GM21526 (cell line): ENCODE results near the gene G0S2.

Experiments
- ATAC-seq: cut with Tn5 transposase; IDR thresholded peaks from one replicate; pipeline ENCODE4 v1.9.1; 2021; ENCODE audit warnings: moderate library complexity; ENCODE audit not compliant: unreplicated experiment, low FRiP score

Gene G0S2, protein sequence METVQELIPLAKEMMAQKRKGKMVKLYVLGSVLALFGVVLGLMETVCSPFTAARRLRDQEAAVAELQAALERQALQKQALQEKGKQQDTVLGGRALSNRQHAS

DNA sequence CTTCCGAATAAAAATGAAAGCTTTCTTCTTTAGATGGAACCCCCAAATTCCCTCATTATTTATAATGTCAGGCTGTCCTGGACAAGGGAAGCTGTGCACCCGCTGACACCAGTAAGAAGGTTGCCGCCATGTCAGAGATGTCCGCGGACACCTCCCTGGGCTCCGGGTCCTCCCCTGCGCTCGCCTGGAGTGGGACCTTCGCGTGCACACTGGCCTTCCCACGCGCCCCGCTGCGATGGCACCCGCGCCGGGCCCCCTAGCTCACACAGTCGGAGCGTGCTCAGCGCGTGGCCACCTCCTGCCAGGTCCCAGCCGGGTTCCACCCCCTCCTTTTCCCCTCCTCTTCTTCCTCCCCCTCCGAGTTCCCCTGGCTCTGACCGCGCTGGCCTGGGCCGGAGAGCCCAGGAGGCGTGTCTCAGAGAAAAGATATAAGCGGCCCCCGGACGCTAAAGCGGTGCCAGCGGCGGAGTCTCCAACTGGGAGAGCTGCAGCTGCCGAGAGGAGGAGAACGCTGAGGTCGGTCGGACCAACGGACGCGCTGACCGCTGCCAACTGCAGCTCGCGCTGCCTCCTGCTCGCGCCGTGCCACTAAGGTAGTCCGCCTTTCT, at the start of gene G0S2:
TSS of gene G0S2 (plus strand) at position 456 of the 608 bp plus-strand sequence. CDS start 273 bp downstream, outside the sequence.
- no peak for ATAC-seq

DNA sequence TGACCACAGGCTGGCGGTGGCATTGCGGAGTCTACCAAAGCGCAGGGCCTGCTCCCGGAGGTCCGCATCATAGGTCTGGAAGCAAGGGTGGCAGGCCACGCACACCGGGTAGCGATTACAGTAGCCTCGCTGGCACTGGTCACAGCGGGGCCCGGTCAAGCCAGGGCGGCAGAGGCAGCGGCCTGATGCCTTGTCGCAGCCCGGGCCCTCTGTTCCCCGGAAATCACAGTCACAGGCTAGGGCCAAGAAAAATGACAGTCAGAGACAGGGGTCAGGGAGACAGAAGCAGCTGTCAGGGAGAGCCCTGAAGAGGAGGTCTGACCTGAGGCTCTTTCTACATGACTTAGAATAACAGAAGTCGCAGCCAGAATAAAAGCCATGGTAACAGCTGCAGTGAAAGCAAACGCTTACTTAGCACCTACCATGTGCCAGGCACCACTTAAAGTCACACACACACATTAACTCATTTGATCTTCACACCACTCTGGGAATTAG, 49.4 kb upstream of the G0S2 start:
- ATAC-seq = no peak

DNA sequence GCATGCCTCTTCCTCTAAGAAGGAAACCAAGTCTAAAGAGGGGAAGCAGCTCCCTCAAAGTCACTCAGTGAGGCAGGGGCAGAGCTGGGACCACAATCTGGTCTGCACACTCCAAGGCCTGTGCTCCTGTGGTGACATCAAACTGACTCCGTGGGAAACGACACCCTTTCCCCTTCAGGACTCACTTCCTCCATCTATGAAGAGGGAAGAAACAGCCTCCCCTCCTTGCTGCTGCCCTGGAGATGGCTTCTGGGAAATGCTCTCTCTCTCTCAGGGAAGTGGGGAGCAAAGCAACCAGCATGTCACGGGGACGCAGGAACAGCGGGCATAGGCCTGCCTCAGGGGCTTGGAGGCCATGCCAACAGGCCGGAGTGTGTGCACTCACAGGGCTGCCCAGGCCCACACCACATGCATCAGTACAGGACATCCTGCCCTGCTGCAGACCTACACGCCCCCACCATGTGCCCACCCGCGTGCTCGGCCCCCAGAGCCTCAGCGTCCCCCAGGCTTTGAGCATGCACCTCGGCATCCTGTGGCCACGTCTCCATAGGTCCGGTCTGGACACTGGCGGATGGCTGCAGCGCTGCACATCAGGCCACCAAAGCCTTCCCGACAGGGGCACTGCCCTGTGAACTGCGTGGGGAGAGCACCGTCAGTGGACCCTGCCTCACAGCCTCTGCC, 48.7 kb upstream of the G0S2 start:
- ATAC-seq = no peak

DNA sequence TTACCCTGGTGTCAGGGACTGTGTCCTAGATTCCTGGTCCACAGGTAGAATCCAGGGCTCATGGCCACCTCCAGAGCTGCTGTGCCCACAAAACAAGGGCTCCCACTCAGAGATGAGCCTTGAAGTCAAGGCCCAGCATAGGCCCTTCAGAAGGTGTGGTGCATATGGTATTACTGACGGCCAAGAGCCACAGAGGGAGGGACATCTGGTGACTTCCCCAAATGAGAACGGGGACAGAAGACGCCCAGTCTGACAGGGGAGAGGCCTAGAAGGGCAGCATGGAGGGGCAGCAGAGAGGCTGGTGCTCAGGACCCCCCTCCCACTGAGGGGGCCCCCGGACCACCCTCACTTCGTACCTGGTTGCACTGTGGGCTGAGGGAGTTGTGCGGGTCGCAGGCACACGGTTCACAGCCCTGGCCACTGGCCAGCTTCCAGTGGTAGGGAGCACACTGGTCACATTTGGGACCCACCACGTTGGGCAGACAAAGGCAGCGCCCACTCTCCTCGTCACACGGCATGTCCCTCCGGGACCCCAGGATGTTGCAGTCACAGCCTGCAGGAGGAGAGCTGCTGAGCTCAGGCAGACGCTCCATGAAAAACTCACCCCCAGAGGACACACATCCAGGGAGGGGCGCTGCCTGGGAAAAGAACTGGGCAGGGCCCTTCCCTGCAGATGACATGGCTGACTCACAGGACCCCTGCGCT, 48.0 kb upstream of the G0S2 start:
- ATAC-seq = no peak

DNA sequence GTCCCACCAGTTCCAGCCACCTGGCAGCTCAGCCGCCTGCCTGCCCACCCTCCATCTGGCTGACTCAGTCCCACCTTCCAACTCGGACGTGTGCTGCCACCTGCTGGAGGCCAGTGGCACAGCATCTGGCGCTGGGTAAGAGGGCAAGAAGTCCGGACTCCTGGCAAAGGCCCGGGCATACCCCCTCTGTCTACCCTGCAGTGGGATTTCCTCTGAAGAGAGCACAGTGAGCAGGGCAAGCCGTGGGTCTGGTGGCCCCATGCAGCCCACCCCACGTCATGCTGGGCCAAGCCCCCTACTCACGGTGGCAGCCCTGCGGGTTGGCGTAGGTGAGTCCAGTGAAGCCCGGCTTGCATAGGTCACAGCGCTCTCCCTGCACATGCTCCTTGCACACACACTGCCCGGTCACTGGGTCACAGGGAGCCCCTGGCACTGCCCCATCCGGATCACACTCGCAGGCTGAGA, 47.4 kb upstream of the G0S2 start:
- no peak for ATAC-seq

DNA sequence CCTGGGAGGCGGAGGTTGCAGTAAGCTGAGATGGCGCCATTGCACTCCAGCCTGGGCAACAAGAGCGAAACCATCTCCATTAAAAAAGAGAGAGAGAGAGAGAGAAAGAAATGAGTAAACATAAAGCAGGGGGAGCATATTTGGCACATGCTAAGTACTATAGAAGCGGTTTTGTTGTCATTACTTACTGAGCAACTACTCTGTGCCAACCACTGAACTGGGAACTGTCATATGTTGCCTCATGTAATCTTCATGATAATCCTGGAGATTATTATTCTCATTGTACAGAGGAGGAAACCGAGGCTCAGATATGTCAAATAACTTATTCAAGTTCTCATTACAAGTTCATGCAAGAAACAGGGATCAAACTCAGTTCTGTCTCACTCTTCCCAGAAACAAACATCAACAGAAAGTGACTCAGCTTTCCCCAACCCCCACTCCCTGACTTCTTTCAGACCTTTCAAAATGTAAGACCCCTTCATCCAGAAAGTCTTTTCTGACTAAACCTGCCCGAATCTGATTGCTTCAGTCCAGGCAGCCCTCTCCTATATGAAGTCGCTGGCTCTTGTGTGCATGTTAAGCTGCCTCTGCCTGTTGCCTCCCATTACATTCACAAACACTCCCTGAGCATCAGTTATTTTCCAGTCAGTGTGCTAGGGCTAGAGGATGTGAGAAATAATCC, 46.5 kb upstream of the G0S2 start:
- ATAC-seq = no peak

DNA sequence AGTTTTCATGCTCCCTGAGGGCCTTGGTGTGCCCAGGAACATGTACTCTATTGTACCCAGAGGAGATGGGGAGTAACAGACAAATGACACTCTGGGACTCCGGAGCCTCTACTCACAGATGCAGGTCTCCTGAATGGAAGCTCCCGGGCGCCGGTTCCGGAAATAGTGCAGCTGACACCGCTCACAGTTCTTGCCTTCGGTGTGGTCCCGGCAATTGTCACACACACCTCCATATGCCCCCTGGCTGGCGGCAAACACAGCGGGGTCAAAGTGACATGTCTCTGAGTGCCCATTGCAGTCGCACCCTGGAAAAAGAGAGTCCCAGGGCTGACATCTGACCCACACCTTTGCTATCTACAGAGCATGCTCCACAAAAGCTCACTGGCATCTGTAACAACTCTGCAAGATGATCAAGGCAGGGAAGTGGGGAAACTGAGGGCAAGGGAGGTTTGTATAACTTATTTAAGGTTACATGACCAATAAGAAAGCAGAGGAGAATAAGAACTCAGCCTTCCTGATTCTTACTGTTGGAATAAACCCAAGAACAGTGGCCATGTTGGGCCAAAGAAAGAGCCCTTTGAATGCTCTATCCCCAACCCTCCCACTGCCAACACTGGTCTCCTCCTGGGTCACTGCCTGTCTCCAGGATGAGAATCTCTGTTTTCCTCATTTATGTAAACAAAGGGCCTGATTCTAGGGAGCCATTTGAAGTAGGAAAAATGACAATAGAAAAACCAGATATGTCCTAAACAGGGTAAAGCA, 45.4 kb upstream of the G0S2 start:
- no peak for ATAC-seq

DNA sequence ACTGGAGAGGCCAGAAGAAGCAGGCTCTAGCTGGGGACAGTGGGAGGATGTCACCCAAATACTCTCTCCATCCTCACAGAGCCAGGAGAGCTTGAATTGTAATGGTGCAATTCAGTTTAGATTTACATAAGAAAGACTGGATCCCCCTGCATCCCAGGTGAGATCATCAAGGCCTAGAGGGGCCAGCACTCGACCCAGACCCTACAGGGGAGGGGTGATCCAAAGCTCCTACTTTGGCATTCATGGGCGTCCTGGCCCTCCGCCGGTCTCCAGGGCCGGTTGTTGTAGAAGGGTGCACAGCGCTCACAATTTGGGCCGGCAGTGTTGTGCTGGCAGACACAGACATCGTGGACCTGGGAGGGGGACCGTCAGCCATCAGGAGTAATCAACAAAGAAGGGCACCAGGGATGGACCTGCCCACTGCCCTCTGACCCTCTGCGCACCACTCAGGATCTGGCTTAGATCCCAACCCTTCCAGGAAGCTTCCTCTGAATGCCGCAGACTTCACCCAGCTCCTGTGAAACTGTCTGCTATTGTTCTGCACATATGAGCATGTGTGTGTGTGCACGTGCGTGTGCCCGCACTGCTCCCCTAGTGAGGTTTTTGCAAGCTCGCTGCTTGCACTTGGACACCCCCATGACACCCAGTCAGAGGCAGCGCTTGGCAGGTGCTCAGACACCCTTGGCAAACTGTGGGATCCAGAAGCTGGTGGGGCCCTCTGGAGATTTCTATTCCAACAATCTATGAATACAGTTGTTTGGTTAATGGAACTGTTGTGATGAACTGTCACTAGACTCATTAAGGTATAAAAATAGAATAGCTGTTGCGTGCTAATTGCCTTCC, 44.6 kb upstream of the G0S2 start:
- no peak for ATAC-seq

DNA sequence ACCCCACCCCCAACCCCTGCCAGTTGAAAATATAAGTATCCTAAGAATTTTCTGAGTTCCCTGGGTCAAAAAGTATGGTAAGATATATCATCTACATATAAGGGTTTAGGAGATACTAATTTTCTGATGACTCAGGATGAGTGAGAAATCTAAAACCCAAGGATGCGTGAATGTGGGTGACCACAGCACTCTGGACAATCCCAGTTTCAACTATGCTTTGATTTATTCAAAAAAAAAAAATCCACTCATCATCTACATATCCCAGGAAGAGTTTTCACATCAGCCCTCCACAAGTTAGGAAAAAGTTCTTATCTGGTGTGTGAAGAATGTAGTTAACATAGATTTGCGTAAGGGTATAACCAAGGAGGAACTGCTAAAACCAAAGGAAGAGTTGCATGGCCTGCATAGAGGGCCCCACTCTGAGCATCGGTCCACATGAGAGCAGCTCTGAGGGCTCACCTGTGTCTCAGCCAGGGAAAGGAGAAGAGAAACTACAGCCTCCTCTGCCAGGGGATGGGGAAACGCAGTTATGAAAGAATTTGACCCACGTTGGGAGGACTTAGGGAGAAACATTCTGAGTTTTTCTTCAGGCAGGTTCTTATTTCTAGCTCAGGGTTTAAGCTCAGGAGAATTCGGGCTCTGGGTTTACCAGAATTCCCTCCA, 41.7 kb upstream of the G0S2 start:
- no peak for ATAC-seq

DNA sequence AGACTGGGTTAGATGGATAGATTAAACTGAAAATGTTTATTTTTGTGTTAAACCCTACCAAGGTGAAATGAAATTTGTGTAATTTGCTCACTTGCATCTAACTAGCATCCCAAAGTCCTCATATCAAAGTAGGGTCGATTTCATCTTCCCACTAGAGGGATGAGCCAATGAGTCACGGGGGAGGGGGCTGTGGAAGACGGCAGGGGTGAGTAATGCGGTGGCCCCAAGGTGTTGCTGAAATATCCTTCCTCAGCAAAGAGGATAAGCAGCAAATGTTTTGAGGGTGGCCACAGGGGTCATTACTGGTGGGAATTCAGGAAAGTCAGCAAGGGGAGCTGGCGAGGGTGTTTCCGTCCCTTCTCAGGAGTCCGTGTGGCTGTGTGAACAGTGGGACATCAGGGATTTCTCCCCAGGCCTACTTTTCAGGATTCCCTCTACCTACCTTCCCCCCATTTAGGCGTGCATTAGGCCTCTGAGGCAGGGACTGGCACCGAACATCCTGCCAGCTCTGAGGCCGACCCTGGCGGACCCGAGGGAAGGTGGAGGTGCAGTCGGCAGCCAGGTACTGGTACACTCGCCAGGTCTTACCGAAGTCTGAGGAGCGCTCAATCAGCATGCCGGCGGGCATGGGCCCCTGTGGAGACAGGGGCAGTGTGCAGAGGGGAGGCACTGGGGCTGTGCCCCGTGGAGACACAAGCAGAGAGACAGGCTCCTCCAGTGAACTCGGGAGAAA, 41.0 kb upstream of the G0S2 start:
- ATAC-seq = no peak

DNA sequence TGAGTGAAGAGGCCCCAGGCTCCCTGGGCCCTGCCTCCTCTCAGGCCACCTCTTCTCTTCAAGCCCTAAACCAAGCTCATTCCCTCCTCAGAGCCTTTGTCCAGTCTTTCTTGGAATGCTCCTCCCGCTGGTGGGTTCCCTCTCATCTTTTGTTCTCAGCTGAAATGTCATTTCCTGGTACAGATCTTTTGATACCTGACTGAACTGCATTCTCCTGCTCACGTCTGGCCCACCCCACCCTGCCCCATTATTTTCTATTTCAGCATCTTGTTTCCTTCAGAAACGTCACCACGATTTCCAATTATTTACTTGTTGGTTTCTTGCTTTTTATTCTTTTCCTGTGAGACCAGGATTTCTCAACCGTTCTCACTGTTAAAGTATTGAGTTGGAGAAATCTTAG, 39.4 kb upstream of the G0S2 start:
- ATAC-seq = no peak

DNA sequence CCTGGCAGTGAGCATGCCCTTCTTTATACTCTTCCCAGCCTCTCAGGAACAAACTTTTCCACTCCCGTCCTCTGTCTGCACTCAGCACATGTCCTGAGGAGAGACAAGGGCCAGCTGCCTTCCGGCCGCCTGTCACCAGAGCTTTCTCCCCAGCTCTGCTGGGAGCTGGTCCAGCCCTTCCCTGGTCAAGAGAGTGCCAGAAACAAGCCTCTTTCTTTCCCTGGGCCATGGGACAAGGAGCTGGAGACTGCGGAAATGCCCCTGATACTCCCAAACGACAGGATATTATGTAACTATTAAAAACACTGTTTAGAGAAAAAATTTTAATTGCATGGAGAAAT, 33.4 kb upstream of the G0S2 start:
- no peak for ATAC-seq

DNA sequence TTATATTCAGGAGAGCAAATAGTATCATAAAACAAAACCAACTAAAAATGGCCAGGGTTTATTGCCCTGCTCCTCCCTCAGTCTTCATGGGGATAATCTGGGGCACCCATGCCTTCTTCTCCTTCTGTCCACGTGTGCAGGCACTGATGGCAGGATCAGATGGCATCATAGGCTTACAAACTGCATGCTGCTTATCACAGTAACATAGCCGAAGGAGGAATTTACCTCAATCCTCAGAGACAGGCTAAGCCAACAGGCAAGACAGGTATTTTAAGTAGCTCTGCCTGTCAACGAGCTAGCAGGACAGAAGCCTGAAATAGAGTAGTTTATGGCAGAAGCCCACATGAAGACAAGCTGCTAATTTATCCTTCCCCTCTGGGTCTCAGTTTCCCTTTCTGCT, 32.4 kb upstream of the G0S2 start:
- ATAC-seq = no peak

DNA sequence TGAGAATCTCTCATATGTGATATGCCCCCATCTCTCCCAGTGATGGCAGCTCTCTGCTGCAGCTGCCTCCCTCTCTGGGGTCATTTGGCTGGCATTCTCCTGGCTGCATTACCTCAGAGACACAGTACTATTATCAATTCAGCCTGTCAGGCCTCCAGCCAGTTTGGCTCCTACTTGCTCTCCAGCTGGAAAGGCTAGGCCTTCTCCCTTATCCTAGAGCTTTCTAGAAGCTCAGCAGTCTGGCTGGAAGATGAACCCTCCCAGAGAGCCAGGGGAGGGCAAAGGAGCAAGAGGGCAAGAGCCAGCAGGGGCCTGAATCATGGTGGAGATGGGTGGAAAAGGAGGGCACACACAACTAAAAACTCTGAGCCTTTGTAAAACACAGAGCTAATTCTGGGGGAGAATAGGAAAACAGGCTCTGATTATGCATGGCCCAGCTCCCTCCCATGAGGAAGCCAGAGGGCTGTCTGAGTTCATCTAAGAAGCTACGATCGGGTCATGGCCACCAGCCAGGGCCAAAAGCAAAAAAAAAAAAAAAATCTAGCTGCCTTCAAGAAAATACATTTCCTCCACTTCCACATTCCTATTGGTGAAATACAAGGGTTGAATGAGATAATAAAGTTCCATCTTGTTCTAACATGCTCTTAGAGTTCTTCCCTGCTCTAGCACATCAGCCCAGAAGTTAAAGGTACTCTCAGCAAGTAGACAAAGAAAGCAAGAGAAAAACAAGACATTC, 31.8 kb upstream of the G0S2 start:
- no peak for ATAC-seq

DNA sequence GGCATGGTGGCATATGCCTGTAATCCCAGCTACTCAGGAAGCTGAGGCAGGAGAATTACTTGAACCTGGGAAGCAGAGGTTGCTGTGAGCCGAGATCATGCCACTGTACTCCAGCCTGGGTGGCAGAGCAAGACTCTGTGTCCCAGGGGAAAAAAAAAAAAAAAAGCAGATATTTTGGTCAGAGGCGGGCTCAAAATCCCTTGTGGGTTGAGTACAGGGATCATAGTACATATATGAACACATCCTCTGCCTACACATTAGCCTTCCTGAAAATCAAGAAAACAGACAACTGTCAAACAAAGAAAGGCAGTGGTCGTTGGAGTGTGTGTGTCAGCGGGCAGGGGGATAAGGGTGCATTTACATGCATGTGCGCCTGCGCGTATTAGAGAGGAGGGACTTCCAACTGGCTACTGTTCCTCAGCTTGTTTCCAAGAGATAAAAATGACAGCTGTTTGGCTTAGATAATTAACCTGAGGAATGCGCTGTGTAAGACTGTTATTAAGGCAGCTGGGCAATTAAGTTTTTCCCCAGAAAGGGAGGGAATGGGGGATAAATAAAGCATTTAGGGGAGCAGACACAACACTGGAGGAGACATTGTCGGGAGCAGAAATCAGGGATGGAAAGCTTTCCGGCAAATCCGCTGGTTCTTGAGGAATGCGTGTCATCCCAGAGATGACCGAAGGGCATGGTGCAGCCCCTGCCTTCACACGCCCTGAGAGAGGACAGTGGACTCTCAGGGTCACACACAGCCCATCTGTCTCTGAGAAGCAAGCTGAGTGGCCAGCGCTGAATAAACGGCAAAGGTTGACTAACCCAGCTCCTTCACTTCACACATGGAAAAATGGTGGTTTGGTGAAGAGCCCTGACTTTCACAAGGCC, 29.4 kb upstream of the G0S2 start:
- ATAC-seq = no peak

DNA sequence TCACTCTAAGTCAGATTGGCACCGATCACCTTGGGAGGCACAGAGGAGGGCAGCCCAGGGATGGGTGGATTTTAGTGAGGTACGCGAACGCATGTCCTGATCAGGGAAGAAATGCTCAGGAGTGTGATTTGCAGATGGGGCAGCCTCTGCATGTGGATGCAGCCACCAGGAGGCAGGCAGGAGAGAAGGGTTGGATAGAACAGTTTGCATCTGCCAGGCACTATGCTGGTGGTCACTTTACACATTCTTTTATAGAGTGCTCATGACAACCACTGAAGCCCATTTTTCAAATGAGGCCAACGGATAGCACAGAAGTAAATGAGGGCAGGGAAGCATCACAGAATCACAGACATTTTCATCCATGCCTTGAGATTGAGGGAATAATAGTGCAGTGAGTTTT, 28.7 kb upstream of the G0S2 start:
- no peak for ATAC-seq

DNA sequence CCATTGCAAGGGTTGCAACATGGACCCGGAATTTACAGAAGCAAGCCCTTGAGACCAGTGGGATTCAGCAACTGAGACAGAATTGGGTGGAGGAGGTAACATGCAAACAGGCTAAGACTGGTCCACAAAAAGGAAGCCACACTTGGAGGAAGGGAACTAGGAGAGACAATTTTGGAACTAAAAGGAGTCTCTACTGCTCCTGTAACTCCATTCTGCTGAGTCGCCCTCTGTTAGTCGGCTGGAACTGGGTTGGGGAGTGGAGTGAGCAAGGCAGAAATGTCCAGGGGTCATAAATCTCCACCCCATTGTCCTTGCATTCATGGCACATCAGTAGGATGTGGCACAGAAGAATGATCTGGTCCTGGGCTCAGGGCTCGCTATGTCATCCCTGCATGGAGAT, 28.1 kb upstream of the G0S2 start:
- ATAC-seq = no peak
